WERI-Rb-1 (cell line): ENCODE data around the gene TEX30.

Experiments used
- DNase-seq: peaks from one replicate; pipeline ENCODE4 v3.0.0-alpha.2; 2020
- H3K27ac ChIP-seq: fragments of 250-450 bp; sonication (Bioruptor Pico); 2 replicates; pipeline ENCODE4 v1.5.1; 2020; ENCODE audit warnings: mild to moderate bottlenecking, moderate library complexity
- H3K27me3 ChIP-seq: fragments of 250-450 bp; sonication (Bioruptor Pico); 2 replicates; pipeline ENCODE4 v1.5.1; 2021; ENCODE audit warnings: mild to moderate bottlenecking, low read depth, moderate library complexity; ENCODE audit not compliant: insufficient read depth, severe bottlenecking
- H3K36me3 ChIP-seq: fragments of 250-450 bp; sonication (Bioruptor Pico); 2 replicates; pipeline ENCODE4 v1.5.1; 2020; ENCODE audit warnings: mild to moderate bottlenecking, moderate library complexity
- H3K4me3 ChIP-seq: 2 replicates; pipeline ENCODE4 v1.5.1; 2011; ENCODE audit warnings: low read depth, mild to moderate bottlenecking, control low read depth, low read length
- H3K9me3 ChIP-seq: fragments of 250-450 bp; sonication (Bioruptor Pico); 2 replicates; pipeline ENCODE4 v1.5.1; 2021; ENCODE audit warnings: mild to moderate bottlenecking, moderate library complexity; ENCODE audit not compliant: severe bottlenecking
- TF ChIP-seq, protein P1 (sequence below): IDR thresholded peaks from 2 replicates; pipeline ENCODE4 v1.5.1; 2011; ENCODE audit warnings: low read depth, mild to moderate bottlenecking, control low read depth, inconsistent platforms, low read length

Gene TEX30

DNA sequence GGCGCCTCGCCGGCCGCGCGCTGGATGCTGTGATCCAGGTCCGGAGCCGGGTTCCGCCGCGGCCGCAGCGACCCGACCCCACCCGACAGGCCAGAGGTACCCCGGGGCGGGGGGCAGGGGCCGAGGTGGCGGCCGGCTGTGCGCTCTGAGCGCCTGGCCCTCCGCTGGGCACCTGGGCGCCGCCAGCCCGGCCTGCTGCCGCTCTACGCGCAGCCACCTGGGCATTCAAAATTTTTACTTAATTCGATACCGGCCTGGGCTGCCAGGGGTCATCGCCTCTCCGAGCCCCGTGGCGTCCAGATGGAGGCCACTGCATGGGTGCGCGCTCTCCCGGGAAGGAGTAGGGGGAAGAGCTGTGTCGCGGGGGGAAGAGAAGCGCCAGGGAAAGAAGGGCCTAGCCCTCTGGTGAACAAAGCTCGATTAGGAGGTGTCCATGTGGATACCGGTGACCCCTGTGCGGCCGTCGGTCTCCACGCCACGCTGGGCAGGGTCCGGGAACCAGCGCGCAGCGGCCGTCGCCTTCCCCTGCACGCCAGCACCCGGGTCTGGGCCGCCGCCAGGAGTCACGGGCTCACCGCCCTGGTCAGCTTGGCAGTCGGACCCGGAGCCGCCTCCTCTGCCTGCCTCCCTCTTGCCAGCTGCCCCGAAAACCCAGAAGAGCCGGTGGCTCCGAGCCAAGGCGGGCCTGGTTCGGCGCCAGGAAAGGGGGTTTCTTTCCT lies 26.0 kb upstream of the TEX30 start:
- DNase-seq, result peak; percentile 61
- H3K27me3 ChIP-seq, result no peaks in the 10 kb centered on the region
- H3K9me3 ChIP-seq, result no peaks in the 10 kb centered on the region
- TF ChIP-seq, protein P1, sequence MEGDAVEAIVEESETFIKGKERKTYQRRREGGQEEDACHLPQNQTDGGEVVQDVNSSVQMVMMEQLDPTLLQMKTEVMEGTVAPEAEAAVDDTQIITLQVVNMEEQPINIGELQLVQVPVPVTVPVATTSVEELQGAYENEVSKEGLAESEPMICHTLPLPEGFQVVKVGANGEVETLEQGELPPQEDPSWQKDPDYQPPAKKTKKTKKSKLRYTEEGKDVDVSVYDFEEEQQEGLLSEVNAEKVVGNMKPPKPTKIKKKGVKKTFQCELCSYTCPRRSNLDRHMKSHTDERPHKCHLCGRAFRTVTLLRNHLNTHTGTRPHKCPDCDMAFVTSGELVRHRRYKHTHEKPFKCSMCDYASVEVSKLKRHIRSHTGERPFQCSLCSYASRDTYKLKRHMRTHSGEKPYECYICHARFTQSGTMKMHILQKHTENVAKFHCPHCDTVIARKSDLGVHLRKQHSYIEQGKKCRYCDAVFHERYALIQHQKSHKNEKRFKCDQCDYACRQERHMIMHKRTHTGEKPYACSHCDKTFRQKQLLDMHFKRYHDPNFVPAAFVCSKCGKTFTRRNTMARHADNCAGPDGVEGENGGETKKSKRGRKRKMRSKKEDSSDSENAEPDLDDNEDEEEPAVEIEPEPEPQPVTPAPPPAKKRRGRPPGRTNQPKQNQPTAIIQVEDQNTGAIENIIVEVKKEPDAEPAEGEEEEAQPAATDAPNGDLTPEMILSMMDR, result no peak
- H3K27ac ChIP-seq, result peak overlapping the region; percentile 87
- H3K36me3 ChIP-seq, result peaks cover 35% of the 10 kb centered on the region
- peak overlapping the region; percentile 73 for H3K4me3 ChIP-seq

DNA sequence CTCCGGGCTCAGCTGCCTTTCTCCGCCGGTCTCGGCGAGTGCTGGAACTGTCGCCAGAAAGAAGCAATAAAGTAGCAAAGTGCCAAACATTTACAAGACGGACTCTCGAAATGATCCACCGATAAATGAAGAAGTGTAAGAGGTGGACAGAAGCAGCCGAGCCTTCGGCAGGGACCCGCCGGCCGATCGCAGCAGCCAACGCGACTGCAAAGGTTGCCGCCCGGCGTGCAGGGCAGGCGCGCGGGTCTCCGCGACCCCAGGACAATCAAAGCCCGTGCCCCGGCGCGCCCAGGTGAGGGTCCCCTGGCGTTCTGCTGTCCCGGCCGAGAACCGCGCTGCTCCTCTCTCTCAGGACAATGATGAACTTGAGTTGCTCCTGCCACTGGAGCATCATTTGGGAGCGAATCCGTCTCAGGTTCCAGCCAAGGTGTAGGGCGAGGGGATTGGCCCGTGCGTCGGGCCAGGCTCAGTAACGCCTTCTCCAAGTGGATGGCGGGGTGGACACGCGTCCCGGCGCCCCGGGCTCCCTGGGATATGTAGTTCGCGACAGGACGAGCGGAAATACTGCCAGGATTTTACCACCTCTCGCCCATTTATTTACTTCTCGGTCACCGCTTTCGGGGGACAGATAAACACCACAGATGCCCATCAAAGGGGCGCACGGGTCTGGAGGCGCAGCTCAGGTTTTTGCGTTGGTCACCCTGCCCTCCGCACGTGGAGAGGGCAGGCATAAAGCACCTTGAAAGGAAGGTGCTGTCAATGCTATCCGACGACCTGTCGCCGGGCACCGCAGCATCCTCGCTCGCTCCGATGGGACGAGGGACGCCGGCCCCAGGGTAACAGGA lies 25.2 kb upstream of the TEX30 start, which contains the start of the genes BIVM and POGLUT2:
Gene BIVM (plus strand): TSS at position 539 of the 845 bp plus-strand sequence. CDS start 8,149 bp downstream, outside the sequence.
Gene POGLUT2 (minus strand): TSS at position 396 of the 845 bp plus-strand sequence. CDS start 306 bp downstream, at position 90.
- Histone ChIP-seq H3K4me3 (peak within 1 kb of the TSS; percentile 73), H3K27ac (peak within 1 kb of the TSS; percentile 87)

DNA sequence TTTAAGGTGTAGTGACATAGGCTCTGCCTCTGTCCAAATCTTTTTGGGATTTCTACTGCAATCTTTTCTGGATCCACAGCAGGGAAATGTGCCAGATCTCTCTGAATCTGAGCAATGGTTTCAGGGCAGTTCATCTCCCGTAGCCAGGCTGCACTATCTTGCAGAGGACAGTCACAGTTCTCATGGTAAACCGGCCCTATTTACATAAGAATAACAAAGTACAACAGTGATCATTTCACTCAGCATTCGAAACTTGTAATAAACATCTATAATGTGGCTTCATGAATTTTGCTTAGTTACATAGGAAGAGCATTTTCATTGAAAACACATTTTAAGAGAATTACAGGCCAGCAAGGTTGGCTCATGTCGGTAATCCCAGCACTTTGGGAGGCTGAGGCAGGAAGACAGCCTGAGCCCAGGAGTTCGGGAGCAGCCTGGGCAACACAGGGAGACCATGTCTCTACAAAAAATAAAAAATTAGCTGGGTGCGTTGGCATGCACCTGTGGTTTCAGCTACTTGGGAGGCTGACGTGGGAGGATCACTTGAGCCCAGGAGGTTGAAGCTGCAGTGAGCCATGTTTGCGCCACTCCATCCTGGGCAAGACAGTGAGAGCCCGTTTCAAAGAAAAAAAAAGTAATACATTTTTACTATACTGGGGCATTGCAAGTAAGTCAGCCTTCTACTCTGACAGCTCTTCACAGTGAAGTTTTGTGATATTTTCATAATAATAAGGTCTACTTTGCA lies 20.2 kb upstream of the TEX30 start:
- Histone ChIP-seq H3K27ac (no peak overlapping the region), H3K27me3 (no peaks in the 10 kb centered on the region), H3K9me3 (no peaks in the 10 kb centered on the region), H3K4me3 (no peak overlapping the region), H3K36me3 (peaks cover 77% of the 10 kb centered on the region)
- DNase-seq, result no peak
- TF ChIP-seq, protein P1, result no peak

More for the DNA sequence above, 25.2 kb upstream of the TEX30 start, which contains the start of the genes BIVM and POGLUT2:
- peaks cover 36% of the 10 kb centered on the region for H3K36me3 ChIP-seq
- DNase-seq, result peak; percentile 99
- no peaks in the 10 kb centered on the region for H3K9me3 ChIP-seq
- H3K27me3 ChIP-seq, result no peaks in the 10 kb centered on the region
- TF ChIP-seq, protein P1, result no peak

DNA sequence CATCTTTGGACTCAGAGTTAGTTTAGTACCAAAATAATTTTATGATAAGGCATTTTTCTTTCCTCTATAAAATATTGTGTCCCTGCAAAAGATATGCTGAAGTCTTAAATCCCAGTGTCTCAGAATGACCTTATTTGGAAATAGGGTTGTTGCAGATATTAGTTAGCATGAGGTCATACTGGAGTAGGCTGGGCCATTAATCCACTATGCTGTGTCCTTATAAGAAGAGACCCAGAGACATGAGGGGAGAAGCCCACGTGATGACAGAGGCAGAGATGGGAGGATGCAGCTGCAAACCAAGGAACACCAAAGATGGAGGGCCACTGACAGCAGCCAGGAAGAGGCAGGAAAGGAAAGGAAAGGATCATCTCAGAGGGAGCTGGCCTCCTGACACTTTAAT lies 18.8 kb upstream of the TEX30 start:
- H3K27me3 ChIP-seq, result no peaks in the 10 kb centered on the region
- no peak for DNase-seq
- TF ChIP-seq, protein P1, result no peak
- H3K9me3 ChIP-seq, result no peaks in the 10 kb centered on the region
- H3K27ac ChIP-seq, result no peak overlapping the region
- no peak overlapping the region for H3K4me3 ChIP-seq
- H3K36me3 ChIP-seq, result peaks cover 91% of the 10 kb centered on the region

DNA sequence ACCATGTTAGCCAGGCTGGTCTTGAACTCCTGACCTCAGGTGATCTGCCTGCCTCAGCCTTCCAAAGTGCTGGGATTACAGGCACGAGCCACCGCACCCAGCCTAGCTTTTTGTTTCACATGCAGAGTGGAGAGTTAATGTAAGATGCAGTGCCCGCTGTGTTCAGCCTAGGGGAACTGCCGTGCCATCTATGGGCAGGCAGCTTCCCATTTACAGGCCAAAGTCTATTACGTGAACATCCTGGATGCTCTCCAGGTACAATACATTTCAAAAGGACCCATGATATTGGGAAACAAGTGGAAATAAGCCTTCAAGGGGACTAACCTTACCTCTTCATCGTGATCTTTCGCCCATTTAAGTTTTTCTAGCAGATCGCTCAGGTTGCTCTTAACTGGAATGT lies 15.1 kb upstream of the TEX30 start:
- Histone ChIP-seq H3K4me3 (no peak overlapping the region), H3K27ac (no peak overlapping the region), H3K9me3 (no peaks in the 10 kb centered on the region), H3K27me3 (no peaks in the 10 kb centered on the region), H3K36me3 (peaks cover 100% of the 10 kb centered on the region)
- TF ChIP-seq, protein P1, result no peak
- no peak for DNase-seq
